Measurements from ENCODE around the gene FKBP10.
A peak's percentile ranks its signal among the peaks of the same experiment; 100 is the strongest.

The FKBP10 gene

DNA sequence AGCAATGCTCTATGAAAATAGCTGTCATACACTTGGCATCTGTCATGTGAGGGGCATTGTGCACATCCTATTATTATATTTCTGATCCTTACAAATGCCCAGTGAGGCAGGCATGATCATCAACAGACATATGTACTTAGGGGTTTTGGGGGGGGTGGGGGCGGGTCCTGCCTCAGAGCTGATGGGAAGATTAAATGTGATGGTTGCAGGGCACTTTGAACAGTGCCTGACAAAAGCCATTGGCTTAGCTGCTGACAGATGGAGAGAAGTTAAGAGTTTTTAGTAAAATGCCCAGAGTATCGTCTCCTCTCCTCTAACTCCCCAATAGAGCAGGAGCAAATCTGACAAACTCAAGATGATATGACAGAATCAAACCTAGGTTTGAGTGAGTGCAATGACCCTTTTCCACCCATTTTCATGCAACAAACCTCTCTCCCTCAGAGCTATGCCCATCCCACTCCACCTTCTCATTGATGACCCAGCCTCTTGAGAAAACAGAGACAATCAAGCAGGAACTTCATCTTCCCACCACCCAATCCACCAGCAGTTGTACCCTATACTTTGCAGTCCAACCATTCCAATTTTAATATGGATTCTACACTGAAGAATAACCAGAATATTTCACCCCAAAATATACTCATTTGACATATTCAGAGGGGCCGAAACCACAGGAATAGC lies 47.6 kb downstream of the FKBP10 start:
- Histone ChIP-seq H3K4me3 (no peak overlapping the region), H3K9me3 (replicated peaks in 1 of 11) (no peaks in the 10 kb centered on the region), H3K36me3 (peaks cover 0 to 13% (median 5%) of the 10 kb centered on the region in 11 experiments; a peak in 11 of 22 replicates), H3K27ac (no peak overlapping the region), H3K4me2 (peak overlapping the region in 6 of 11 experiments; percentile 82 to 99 (median 96); a peak in 5 of 22 replicates), H3K27me3 (no peaks in the 10 kb centered on the region), H3K9ac (peak overlapping the region in 3 of 11 experiments; percentile 1 to 37 (median 20); a peak in 2 of 22 replicates), H4K20me1 (peaks cover 44 to 96% (median 87%) of the 10 kb centered on the region in 11 experiments; a peak in 21 of 22 replicates), H3K4me1 (peaks cover 34 to 40% (median 38%) of the 10 kb centered on the region in 10 experiments)
- TF ChIP-seq Cebpa-rat (IDR thresholded peaks at IDR 0.05): no peak

DNA sequence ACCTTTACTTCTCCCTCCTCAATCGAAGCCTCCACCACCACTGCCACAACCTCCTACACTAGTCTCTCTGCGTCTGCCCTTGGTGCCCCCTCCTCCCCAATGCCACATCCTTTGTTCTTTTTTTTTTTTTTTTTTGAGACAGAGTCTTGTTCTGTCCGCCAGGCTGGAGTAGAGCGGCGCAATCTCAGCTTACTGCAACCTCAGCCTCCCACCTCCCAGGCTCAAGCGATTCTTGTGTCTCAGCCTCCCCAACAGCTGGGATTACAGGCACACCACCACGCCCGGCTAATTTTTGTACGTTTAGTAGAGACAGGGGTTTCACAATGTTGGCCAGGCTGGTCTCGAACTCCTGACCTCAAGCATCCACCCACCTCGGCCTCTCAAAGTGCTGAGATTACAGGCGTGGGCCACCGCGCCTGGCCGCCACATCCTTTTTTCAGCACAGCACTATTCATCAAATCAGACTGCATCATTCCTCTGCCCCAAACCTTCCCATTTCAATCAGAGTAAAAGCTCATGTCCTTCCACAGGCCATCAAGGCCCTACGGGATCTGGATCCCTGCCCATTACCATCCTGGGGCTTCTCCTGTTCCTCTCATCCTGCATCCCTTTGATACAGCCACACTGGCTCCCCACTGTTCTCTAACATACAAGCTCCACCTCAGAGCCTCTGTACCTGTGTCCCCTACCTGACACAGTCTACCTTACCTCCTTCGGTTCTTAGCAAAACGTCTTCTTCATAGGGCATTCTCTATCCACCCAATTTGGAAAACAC lies 50.5 kb downstream of the FKBP10 start:
- Histone ChIP-seq H3K9me3 (replicated peaks in 1 of 11) (no peaks in the 10 kb centered on the region), H3K4me2 (peak overlapping the region; percentile 82 to 99 (median 95)), H3K9ac (peak overlapping the region; percentile 86 to 96 (median 93)), H4K20me1 (peaks cover 44 to 67% (median 63%) of the 10 kb centered on the region in 11 experiments; a peak in 21 of 22 replicates), H3K27ac (peak overlapping the region in 8 of 11 experiments; percentile 10 to 94 (median 88); a peak in 10 of 22 replicates), H3K36me3 (peaks cover 16 to 21% (median 20%) of the 10 kb centered on the region in 11 experiments), H3K4me3 (peak overlapping the region; percentile 84 to 96 (median 90)), H3K4me1 (peaks cover 34 to 43% (median 39%) of the 10 kb centered on the region in 10 experiments), H3K27me3 (no peaks in the 10 kb centered on the region)
- TF ChIP-seq Cebpa-rat (IDR thresholded peaks at IDR 0.05): no peak

DNA sequence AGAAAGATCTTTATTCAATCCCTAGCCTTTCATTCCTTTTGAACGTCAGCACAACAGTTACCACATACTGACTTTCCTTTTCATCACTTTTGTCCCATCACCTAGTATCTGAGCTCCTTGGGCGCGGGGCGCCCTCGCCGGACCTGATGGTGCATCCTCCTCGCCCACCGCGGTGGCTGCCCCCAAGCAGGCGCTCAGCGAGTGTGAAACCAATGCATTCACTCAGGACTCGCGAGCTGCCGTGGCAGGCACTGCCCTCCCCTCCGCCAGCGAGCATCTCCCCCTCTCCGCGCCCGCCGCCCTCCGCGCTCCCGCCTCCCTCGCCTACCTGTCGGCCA lies 51.7 kb downstream of the FKBP10 start:
- H3K4me3 ChIP-seq: peak overlapping the region; percentile 84 to 96 (median 90)
- H3K27me3 ChIP-seq: no peaks in the 10 kb centered on the region
- H3K4me1 ChIP-seq: peaks cover 34 to 43% (median 39%) of the 10 kb centered on the region in 10 experiments
- peaks cover 28 to 33% (median 32%) of the 10 kb centered on the region in 11 experiments for H3K36me3 ChIP-seq
- peak overlapping the region; percentile 82 to 99 (median 95) for H3K4me2 ChIP-seq
- peaks cover 38 to 55% (median 53%) of the 10 kb centered on the region in 11 experiments; a peak in 21 of 22 replicates for H4K20me1 ChIP-seq
- H3K9ac ChIP-seq: peak overlapping the region; percentile 86 to 96 (median 93)
- peak overlapping the region; percentile 78 to 94 (median 91) for H3K27ac ChIP-seq
- no peak for TF ChIP-seq Cebpa-rat (IDR thresholded peaks at IDR 0.05)
- H3K9me3 ChIP-seq (replicated peaks in 1 of 11): no peaks in the 10 kb centered on the region

GRCh38 chr17:41864836-41865595 lies 52.2 kb downstream of the FKBP10 start, which contains the start of gene KLHL11:
TSS of gene KLHL11 (minus strand) at chr17:41865423. CDS start at chr17:41865370, 53 bp downstream.
- Histone ChIP-seq H3K36me3 (peaks cover 33 to 38% (median 37%) of the 10 kb centered on the region in 11 experiments), H3K4me3 (peak within 1 kb of the TSS; percentile 84 to 96 (median 90)), H4K20me1 (peaks cover 33 to 54% (median 48%) of the 10 kb centered on the region in 11 experiments; a peak in 21 of 22 replicates), H3K27me3 (no peaks in the 10 kb centered on the region), H3K4me2 (peak within 1 kb of the TSS; percentile 82 to 99 (median 95)), H3K27ac (peak within 1 kb of the TSS; percentile 78 to 94 (median 91)), H3K4me1 (peaks cover 34 to 43% (median 39%) of the 10 kb centered on the region in 10 experiments), H3K9ac (peak within 1 kb of the TSS; percentile 86 to 96 (median 93)), H3K9me3 (replicated peaks in 1 of 11) (no peaks in the 10 kb centered on the region)
- no peak for TF ChIP-seq Cebpa-rat (IDR thresholded peaks at IDR 0.05)

DNA sequence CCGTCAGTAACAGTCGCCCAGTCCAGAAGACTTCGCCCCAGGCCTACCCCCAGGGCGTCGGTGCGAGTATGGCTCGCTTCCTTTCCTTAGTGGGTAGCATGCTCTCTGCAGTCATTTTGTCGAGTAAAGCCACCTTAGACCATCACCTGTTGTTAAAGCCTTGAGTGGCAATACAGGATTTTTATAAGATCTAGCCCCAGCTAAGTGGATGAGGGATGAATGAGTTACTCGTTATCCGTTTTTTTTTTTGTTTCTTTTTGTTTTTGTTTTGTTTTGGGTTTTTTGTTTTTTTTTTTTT lies 52.7 kb downstream of the FKBP10 start:
- TF ChIP-seq Cebpa-rat (IDR thresholded peaks at IDR 0.05): no peak
- Histone ChIP-seq H3K27me3 (no peaks in the 10 kb centered on the region), H3K4me3 (peak overlapping the region; percentile 84 to 96 (median 90); a peak in 18 of 20 replicates), H4K20me1 (peaks cover 27 to 54% (median 44%) of the 10 kb centered on the region in 11 experiments; a peak in 21 of 22 replicates), H3K9ac (peak overlapping the region; percentile 64 to 96 (median 93); a peak in 19 of 22 replicates), H3K9me3 (replicated peaks in 1 of 11) (no peaks in the 10 kb centered on the region), H3K4me2 (peak overlapping the region; percentile 25 to 99 (median 79); a peak in 20 of 22 replicates), H3K4me1 (peaks cover 34 to 42% (median 37%) of the 10 kb centered on the region in 10 experiments), H3K27ac (peak overlapping the region in 6 of 11 experiments; percentile 85 to 94 (median 92); a peak in 7 of 22 replicates), H3K36me3 (peaks cover 39 to 44% (median 42%) of the 10 kb centered on the region in 11 experiments)

- TF ChIP-seq Cebpa-rat (IDR thresholded peaks at IDR 0.05): no peak
- H3K9me3 ChIP-seq (replicated peaks in 1 of 11): no peaks in the 10 kb centered on the region
- H3K4me1 ChIP-seq: peaks cover 6 to 12% (median 7%) of the 10 kb centered on the region in 10 experiments
- H3K27ac ChIP-seq: no peak overlapping the region
- peaks cover 0 to 37% (median 14%) of the 10 kb centered on the region in 11 experiments; a peak in 19 of 22 replicates for H4K20me1 ChIP-seq
- no peak overlapping the region for H3K4me2 ChIP-seq
- H3K36me3 ChIP-seq: peaks cover 68 to 74% (median 73%) of the 10 kb centered on the region in 11 experiments
- H3K27me3 ChIP-seq: no peaks in the 10 kb centered on the region
- no peak overlapping the region for H3K9ac ChIP-seq
- no peak overlapping the region for H3K4me3 ChIP-seq
Measured at GRCh38 chr17:41868568-41868967, 55.8 kb downstream of the FKBP10 start.

- H3K4me1 ChIP-seq: peaks cover 0 to 5% (median 0%) of the 10 kb centered on the region in 10 experiments; a peak in 3 of 20 replicates
- TF ChIP-seq Cebpa-rat (IDR thresholded peaks at IDR 0.05): no peak
Measured at GRCh38 chr17:41869426-41869825, 56.6 kb downstream of the FKBP10 start.

DNA sequence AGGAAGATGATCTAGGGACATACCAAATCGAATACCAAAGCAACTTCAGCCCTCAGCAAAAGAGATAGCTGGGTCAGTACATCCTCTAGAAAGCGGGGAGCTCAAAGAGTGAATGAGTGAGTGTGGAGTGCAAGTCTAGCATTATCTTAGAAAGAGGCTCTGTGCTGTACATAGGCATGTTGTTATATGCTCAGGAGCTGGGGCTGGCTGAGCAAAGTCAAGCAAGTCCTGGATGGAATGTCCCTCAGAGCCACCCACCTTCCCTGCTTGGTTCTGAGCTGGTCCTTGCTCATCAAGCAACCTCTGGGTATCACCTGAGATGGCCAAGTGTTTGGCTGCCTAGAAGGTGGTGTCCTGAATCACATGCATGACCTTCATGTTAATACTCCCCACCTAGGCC lies 57.3 kb downstream of the FKBP10 start:
- no peaks in the 10 kb centered on the region for H3K27me3 ChIP-seq
- peaks cover 0 to 33% (median 7%) of the 10 kb centered on the region in 11 experiments; a peak in 8 of 22 replicates for H4K20me1 ChIP-seq
- no peak overlapping the region for H3K4me3 ChIP-seq
- H3K4me1 ChIP-seq: peaks cover 0 to 5% (median 0%) of the 10 kb centered on the region in 10 experiments; a peak in 2 of 20 replicates
- H3K36me3 ChIP-seq: peaks cover 78 to 89% (median 88%) of the 10 kb centered on the region in 11 experiments
- no peak overlapping the region for H3K27ac ChIP-seq
- no peak overlapping the region for H3K9ac ChIP-seq
- H3K9me3 ChIP-seq (replicated peaks in 1 of 11): no peaks in the 10 kb centered on the region
- no peak overlapping the region for H3K4me2 ChIP-seq
- TF ChIP-seq Cebpa-rat (IDR thresholded peaks at IDR 0.05): no peak

More at GRCh38 chr17:41869426-41869825, 56.6 kb downstream of the FKBP10 start:
- Histone ChIP-seq H3K27ac (no peak overlapping the region), H3K9me3 (replicated peaks in 1 of 11) (no peaks in the 10 kb centered on the region), H3K4me2 (no peak overlapping the region), H3K27me3 (no peaks in the 10 kb centered on the region), H3K36me3 (peaks cover 77 to 83% (median 81%) of the 10 kb centered on the region in 11 experiments), H4K20me1 (peaks cover 0 to 33% (median 8%) of the 10 kb centered on the region in 11 experiments; a peak in 14 of 22 replicates), H3K9ac (no peak overlapping the region), H3K4me3 (no peak overlapping the region)

All from BLaER1 treated with 17β-estradiol and CSF1 and Interleukin-3, amounts not matched to agents 10 nM and 100 nM (cell line).